B cell (primary cell): Measurements from ENCODE around the gene FLYWCH2.

Experiments
- CTCF ChIP-seq: fragments of 200-600 bp; IDR thresholded peaks from one replicate; pipeline ENCODE4 v1.8.0; 2022; ENCODE audit warnings: antibody characterized with exemption, mild to moderate bottlenecking
- EZH2 ChIP-seq: IDR thresholded peaks from 2 replicates; pipeline ENCODE4 v1.6.1; 2012; ENCODE audit warnings: borderline replicate concordance, low read depth, mild to moderate bottlenecking, moderate library complexity, low read length; ENCODE audit not compliant: insufficient read depth, poor library complexity, severe bottlenecking

DNA sequence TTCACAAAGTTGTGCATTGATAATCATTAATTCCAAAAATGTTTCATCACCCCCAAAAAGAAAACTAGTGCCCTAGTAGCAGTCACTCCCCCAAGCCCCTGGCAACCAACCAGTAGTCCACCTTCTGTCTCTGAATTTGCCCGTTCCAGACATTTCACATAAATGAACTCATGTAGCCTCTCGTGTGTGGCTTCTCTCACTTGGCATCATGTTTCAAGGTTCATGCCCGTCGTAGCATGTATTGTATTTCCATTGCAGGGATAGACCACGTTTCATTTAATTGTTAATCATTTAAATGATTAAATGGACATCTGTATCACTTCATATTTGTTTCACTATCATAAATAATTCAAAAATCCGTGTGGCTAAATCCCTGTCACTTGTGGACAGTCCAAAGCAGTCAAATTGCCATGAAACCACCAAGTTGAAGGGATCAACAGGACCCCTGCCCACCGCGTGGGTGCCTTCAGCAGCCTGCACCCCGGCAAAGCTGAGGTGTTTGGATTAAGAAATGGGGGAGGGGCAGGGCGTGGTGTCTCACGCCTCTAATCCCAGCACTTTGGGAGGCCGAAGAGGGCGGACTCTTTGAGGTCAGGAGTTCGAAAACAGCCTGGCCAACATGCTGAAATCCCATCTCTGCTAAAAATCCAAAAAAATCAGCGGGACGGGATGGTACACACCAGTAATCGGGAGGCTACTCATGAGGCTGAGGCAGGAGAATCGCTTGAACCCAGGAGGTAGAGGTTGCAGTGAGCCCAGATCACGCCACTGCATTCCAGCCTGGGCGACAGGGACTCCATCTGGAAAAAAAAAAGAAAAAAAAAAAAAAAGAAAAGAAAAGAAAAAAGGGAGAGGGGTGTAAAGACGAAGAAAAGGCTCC lies 8.7 kb upstream of the FLYWCH2 start:
- TF ChIP-seq CTCF = no peak
- TF ChIP-seq EZH2 = no peak
